ENCODE measurements around the gene CKLF.
"Not testable (repeated sequence)": the region's sequence is repeated elsewhere in the genome, so short reads cannot be mapped to it uniquely, and the experiment has no call there.

Gene CKLF

DNA sequence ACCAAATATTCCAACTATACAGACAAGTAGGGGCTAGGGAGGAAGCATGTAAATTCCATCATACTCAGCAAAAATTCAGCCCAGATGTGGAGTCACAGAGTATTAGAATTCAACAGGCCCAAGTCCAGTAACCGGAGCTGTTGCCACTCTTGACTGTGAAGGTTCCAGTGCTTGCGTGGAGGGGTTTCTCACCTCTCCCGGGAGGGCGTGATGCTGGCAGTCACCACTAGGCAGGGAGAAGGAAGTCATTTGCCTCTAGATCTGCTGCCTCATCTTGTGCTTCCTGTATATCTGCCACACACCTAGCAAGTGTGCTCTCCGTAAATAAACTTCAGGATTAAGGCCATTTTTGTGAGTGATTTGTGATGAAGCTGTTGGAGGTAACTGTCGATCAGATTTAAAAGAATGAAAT, 1.0 kb upstream of the CKLF start:
- Histone ChIP-seq H3K9me3 (ENCODE audit: control insufficient read depth, low read length) (no peaks in the 10 kb centered on the region), H3K4me3 (ENCODE audit: low read length) (no peak overlapping the region), H3K9ac (ENCODE audit: low read length) (peak overlapping the region; percentile 78), H3K4me1 (ENCODE audit: control insufficient read depth, insufficient read depth, low read length) (peaks cover 25% of the 10 kb centered on the region), H3K36me3 (ENCODE audit: control insufficient read depth, insufficient read depth, low read length) (no peaks in the 10 kb centered on the region), H3K27me3 (ENCODE audit: control insufficient read depth, insufficient read depth, low read length) (no peaks in the 10 kb centered on the region)

DNA sequence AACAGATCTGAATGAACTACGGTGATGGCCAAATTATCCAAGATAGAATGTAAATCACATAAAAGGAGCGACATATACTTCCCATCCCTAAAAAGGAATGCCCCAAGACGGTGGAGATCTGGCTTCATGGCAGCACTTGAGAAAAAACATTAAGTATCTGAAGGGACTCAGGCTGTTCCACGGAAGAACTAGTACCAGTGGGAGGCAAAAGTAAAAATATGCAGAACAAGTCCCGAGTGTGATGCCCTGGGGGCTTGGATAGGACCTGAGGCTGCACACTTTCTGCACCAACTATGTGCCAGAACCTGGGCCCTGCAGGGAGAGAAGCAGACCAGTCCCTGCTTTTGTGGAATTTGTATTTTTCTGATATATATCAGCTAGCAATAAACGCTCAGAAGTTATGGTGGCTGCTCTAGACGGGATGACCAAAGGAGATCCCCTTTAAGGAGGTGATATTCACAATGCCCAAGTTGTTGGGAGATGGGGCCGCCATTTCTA, 539 bp upstream of the CKLF start:
- H3K27me3 ChIP-seq (ENCODE audit: control insufficient read depth, insufficient read depth, low read length), result no peaks in the 10 kb centered on the region
- no peaks in the 10 kb centered on the region for H3K9me3 ChIP-seq (ENCODE audit: control insufficient read depth, low read length)
- H3K9ac ChIP-seq (ENCODE audit: low read length), result peak overlapping the region; percentile 78
- H3K4me3 ChIP-seq (ENCODE audit: low read length), result peak overlapping the region; percentile 23
- peaks cover 25% of the 10 kb centered on the region for H3K4me1 ChIP-seq (ENCODE audit: control insufficient read depth, insufficient read depth, low read length)
- H3K36me3 ChIP-seq (ENCODE audit: control insufficient read depth, insufficient read depth, low read length), result no peaks in the 10 kb centered on the region

DNA sequence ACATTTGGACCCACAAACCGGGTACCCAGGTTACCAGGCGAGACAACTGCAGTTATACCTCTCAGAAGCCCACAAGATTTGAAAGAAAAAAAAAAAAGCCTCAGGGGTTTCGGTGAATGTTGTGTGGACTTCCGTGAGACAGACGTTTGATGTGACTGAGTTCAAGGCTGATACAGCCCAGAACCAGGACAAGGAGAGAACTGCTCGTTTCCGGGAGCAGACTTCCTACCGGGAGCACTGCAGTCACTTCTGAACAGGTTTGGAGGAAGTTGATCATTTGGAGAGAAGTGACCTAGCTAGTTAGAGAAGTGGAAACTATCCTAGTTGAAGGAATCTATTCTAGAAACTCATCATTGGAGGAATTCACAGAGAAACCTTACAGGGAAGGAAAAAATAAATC, 847 bp downstream of the CKLF start:
- H3K9ac ChIP-seq (ENCODE audit: low read length), result peak overlapping the region; percentile 78
- H3K36me3 ChIP-seq (ENCODE audit: control insufficient read depth, insufficient read depth, low read length), result no peaks in the 10 kb centered on the region
- no peak overlapping the region for H3K4me3 ChIP-seq (ENCODE audit: low read length)
- H3K4me1 ChIP-seq (ENCODE audit: control insufficient read depth, insufficient read depth, low read length), result peaks cover 25% of the 10 kb centered on the region
- H3K27me3 ChIP-seq (ENCODE audit: control insufficient read depth, insufficient read depth, low read length), result no peaks in the 10 kb centered on the region
- no peaks in the 10 kb centered on the region for H3K9me3 ChIP-seq (ENCODE audit: control insufficient read depth, low read length)

DNA sequence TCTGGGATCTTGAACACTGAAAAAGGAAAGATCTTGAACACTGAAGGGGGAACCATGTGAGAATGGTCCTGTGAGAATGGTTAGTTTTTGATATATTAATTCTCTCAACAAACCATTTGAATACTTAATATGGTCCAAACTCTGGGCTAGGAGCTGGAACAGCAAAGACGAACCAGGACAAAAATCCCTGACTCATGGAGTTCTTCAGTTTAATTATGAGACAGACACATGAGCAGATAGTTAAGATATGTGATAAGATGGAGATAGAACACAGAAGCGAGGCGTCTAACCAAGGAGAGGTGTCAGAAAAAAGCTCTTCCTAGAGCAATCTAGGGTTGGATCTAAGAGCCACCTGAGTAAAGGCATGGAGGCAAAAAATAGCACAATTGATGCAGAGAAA, 1.6 kb downstream of the CKLF start:
- H3K9me3 ChIP-seq (ENCODE audit: control insufficient read depth, low read length), result no peaks in the 10 kb centered on the region
- no peak overlapping the region for H3K4me3 ChIP-seq (ENCODE audit: low read length)
- no peaks in the 10 kb centered on the region for H3K36me3 ChIP-seq (ENCODE audit: control insufficient read depth, insufficient read depth, low read length)
- peaks cover 24% of the 10 kb centered on the region for H3K4me1 ChIP-seq (ENCODE audit: control insufficient read depth, insufficient read depth, low read length)
- H3K9ac ChIP-seq (ENCODE audit: low read length), result no peak overlapping the region
- no peaks in the 10 kb centered on the region for H3K27me3 ChIP-seq (ENCODE audit: control insufficient read depth, insufficient read depth, low read length)

DNA sequence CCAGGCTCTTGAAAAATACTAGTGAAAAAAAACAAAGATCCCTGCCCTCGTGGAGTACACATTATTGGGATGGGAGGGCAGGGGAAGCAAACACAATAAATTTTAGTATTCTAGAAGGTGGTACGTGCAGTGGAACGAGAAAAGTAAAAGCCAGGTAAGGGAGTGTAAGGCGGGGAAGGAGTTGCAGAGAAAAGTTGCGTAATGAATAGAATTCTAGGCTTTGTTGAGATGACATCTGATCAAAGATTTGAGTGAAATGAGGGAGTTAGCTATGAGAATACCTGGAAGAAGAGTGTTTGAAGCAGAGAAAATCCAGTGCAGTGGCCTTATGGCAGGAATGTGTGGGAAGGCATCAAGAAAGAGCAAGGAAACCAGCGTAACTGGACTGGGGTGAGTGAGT, 2.1 kb downstream of the CKLF start:
- Histone ChIP-seq H3K9me3 (ENCODE audit: control insufficient read depth, low read length) (no peaks in the 10 kb centered on the region), H3K36me3 (ENCODE audit: control insufficient read depth, insufficient read depth, low read length) (no peaks in the 10 kb centered on the region), H3K27me3 (ENCODE audit: control insufficient read depth, insufficient read depth, low read length) (no peaks in the 10 kb centered on the region), H3K9ac (ENCODE audit: low read length) (no peak overlapping the region), H3K4me3 (ENCODE audit: low read length) (no peak overlapping the region), H3K4me1 (ENCODE audit: control insufficient read depth, insufficient read depth, low read length) (peaks cover 19% of the 10 kb centered on the region)

DNA sequence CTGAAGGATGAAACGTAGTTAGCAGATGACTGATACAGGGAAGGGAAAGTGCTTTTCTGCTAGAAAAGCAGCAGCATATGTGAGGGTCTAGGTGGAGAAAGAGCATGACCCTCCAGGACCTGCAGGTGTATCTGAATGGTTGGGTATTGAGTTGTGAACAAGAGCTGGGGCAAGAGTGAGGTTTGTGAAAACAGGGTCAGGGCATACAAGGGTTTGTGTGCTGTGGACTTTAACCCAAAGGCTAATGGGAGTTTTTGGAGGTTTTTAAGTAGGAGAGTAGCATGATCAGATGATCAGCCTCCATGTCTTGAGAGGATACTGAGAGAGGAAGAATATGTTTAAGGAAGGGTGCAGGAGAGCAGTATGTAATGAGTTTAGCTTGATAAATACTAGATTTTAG, 7.7 kb downstream of the CKLF start:
- H3K27me3 ChIP-seq (ENCODE audit: control insufficient read depth, insufficient read depth, low read length), result no peaks in the 10 kb centered on the region
- H3K4me3 ChIP-seq (ENCODE audit: low read length), result no peak overlapping the region
- H3K4me1 ChIP-seq (ENCODE audit: control insufficient read depth, insufficient read depth, low read length), result no peaks in the 10 kb centered on the region
- H3K36me3 ChIP-seq (ENCODE audit: control insufficient read depth, insufficient read depth, low read length), result no peaks in the 10 kb centered on the region
- no peak overlapping the region for H3K9ac ChIP-seq (ENCODE audit: low read length)
- H3K9me3 ChIP-seq (ENCODE audit: control insufficient read depth, low read length), result no peaks in the 10 kb centered on the region

DNA sequence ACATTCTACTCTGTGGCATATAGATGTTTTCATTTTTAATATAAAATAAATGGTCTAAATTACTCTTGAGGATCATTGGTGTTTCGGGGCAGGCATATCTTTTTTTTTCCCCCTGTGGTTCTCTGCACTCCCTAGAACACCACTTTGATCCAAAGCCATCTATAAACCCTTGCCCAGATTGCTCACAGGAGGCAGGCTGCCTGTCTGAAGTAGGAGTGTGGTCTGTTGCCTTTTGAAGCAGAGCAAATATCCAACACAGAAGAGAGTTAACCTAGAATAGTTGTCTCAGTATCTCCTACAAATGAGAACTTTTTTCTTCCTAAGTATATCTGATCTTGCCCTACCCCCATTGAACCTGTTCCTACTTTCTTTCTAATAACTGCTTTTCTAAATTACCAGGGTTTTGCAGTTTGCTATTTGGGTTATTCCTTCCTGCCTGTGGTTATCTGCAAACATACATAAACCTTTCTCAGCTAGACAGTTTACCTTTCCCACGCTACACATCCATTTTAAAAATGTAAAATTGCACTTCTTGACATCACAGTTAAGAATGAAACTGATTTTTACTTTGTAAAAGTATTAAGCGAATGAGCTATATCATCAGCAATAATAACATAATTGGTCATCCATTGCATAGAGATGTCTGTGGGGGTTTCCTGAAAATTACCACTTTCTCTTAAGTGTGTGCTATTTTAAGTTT, 9.2 kb downstream of the CKLF start:
- Histone ChIP-seq H3K4me3 (ENCODE audit: low read length) (no peak overlapping the region), H3K9ac (ENCODE audit: low read length) (no peak overlapping the region), H3K36me3 (ENCODE audit: control insufficient read depth, insufficient read depth, low read length) (no peaks in the 10 kb centered on the region), H3K4me1 (ENCODE audit: control insufficient read depth, insufficient read depth, low read length) (no peaks in the 10 kb centered on the region), H3K9me3 (ENCODE audit: control insufficient read depth, low read length) (no peaks in the 10 kb centered on the region), H3K27me3 (ENCODE audit: control insufficient read depth, insufficient read depth, low read length) (no peaks in the 10 kb centered on the region)

DNA sequence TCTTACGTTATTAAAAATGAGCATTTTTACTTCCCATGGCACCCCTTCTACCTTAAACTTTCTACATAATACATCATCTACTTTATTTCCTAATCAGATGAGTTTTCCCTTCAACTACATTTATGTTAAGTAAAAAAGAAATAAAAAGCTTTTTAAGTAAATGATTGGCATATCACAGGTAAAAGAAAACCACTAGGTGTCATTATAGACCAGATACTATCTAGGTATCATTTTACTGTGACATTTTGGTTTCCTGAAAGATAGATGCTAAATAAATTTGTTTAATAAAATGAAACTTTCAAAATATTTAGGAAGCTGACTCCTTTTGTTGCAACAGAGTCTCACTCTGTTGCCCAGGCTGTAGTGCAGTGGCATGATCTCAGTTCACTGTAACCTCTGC, 10.0 kb downstream of the CKLF start:
- H3K36me3 ChIP-seq (ENCODE audit: control insufficient read depth, insufficient read depth, low read length), result no peaks in the 10 kb centered on the region
- no peaks in the 10 kb centered on the region for H3K9me3 ChIP-seq (ENCODE audit: control insufficient read depth, low read length)

DNA sequence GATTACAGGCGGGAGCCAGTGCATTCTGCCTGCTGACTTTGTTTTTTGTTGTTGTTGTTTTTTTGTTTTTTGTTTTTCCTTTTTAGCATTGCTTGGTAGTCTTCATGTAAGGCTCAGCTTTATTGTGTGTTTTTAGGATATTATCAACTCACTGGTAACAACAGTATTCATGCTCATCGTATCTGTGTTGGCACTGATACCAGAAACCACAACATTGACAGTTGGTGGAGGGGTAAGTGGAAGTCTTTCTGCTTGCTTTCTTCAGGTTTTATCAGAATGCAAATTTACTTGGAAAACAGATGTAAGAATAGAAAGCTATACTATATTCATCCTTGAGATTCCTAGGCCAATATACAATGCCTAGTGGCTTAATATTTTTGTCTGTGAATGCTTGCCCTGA, 10.6 kb downstream of the CKLF start:
- Histone ChIP-seq H3K36me3 (ENCODE audit: control insufficient read depth, insufficient read depth, low read length) (no peaks in the 10 kb centered on the region), H3K4me1 (ENCODE audit: control insufficient read depth, insufficient read depth, low read length) (no peaks in the 10 kb centered on the region), H3K9ac (ENCODE audit: low read length) (no peak overlapping the region), H3K4me3 (ENCODE audit: low read length) (no peak overlapping the region), H3K27me3 (ENCODE audit: control insufficient read depth, insufficient read depth, low read length) (no peaks in the 10 kb centered on the region), H3K9me3 (ENCODE audit: control insufficient read depth, low read length) (no peaks in the 10 kb centered on the region)

More for the DNA sequence above, 10.0 kb downstream of the CKLF start:
- Histone ChIP-seq H3K27me3 (ENCODE audit: control insufficient read depth, insufficient read depth, low read length) (no peaks in the 10 kb centered on the region), H3K4me3 (ENCODE audit: low read length) (no peak overlapping the region), H3K4me1 (ENCODE audit: control insufficient read depth, insufficient read depth, low read length) (no peaks in the 10 kb centered on the region), H3K9ac (ENCODE audit: low read length) (no peak overlapping the region)

DNA sequence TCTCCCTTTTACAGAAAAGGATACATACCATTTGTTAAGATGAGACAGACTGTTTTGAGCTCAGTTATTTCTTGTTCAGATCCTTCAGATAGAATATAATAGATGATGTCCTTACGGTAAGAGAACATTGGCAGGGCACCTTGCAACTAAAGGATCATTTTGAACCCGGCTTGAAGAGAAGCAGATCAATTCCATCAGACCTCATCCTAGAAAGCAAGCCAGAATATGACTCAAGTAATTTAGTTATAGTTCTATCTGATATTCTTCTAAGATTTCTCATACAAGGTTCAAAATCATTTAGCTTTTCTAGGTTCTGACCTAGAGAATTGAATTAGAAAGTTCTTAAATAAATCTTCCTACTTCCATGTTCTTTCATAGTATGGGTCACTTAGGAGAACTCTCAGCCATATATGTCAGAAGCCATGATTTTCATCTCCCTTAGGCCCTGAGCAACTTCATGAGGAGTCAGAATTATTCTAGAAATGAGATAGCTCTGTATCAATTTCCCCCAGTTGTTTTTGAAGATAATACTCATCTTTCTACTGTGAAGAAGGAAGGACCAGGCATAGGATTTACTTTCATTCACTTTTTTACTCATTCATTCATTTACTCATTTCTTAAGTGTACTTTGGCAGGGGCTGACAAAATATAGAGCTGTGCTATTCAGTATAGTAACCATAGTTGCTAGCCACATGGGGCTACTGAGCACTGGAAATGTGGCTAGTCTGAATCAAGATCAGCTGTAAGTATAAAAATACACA, 11.4 kb downstream of the CKLF start:
- Histone ChIP-seq H3K9ac (ENCODE audit: low read length) (no peak overlapping the region), H3K4me1 (ENCODE audit: control insufficient read depth, insufficient read depth, low read length) (no peaks in the 10 kb centered on the region), H3K4me3 (ENCODE audit: low read length) (no peak overlapping the region), H3K9me3 (ENCODE audit: control insufficient read depth, low read length) (no peaks in the 10 kb centered on the region), H3K36me3 (ENCODE audit: control insufficient read depth, insufficient read depth, low read length) (no peaks in the 10 kb centered on the region), H3K27me3 (ENCODE audit: control insufficient read depth, insufficient read depth, low read length) (no peaks in the 10 kb centered on the region)

DNA sequence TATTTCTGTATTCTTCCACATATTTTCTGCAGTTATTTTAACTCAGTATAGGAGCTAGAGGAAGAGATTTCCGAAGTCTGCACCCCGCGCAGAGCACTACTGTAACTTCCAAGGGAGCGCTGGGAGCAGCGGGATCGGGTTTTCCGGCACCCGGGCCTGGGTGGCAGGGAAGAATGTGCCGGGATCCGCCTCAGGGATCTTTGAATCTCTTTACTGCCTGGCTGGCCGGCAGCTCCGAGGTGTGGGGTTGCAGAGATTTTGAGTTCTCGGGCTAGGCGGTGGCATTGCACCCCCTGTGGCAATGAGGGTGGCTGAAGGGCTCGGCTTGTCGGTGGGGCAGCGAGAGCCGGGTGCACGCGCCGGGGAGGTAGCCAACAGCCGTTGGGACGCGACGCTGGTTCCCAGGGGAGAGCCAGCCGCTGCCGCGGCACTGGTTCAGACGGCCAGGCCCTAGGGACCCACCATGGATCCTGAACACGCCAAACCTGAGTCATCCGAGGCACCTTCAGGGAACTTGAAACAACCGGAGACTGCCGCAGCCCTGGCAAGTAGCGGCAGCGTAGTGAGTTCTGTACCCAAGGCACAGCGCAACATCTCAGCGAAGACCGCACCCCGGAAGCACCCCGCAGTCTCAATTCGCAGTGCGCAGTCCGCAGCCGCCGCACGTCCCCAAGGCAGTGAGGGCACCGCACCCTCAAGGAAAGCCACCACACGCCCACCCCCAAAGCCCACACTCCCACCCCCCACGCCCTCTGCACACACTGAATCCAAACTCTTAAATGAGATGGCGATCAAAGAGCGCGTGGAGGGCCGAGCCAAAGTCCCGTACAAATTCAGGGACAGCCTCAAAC, 13.9 kb downstream of the CKLF start, which contains the start of gene CMTM1:
Gene CMTM1, plus strand, starts transcription at position 389 of the 851 bp plus-strand sequence. Its CDS starts 75 bp downstream, at position 464.
- Histone ChIP-seq H3K9me3 (ENCODE audit: control insufficient read depth, low read length) (no peaks in the 10 kb centered on the region), H3K4me3 (ENCODE audit: low read length) (no peak within 1 kb of the TSS), H3K27me3 (ENCODE audit: control insufficient read depth, insufficient read depth, low read length) (no peaks in the 10 kb centered on the region), H3K4me1 (ENCODE audit: control insufficient read depth, insufficient read depth, low read length) (no peaks in the 10 kb centered on the region), H3K36me3 (ENCODE audit: control insufficient read depth, insufficient read depth, low read length) (no peaks in the 10 kb centered on the region), H3K9ac (ENCODE audit: low read length) (no peak within 1 kb of the TSS)

DNA sequence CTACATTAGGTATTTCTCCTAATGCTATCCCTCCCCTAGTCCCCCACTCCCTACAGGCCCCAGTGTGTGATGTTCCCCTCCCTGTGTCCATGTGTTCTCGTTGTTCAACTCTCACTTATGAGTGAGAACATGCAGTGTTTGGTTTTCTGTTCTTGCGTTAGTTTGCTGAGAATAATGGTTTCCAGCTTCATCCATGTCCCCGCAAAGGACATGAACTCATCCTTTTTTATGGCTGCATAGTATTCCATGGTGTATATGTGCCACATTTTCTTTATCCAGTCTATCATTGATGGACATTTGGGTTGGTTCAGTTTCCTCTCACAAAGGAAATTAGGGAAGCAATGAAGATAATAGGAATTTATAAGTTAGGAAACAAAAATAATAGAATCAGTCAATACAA, 14.9 kb downstream of the CKLF start:
- not testable (repeated sequence) for H3K27me3 ChIP-seq (ENCODE audit: control insufficient read depth, insufficient read depth, low read length); H3K9ac ChIP-seq (ENCODE audit: low read length); H3K36me3 ChIP-seq (ENCODE audit: control insufficient read depth, insufficient read depth, low read length); H3K9me3 ChIP-seq (ENCODE audit: control insufficient read depth, low read length); H3K4me3 ChIP-seq (ENCODE audit: low read length); H3K4me1 ChIP-seq (ENCODE audit: control insufficient read depth, insufficient read depth, low read length)
